Stimulated activated CD8-positive, alpha-beta memory T cell treated with anti-CD3 and anti-CD28 coated beads, Interleukin-2, amount 100 ng/mL, for 48 hours (primary cell): ENCODE data around the gene CTBP1.
"Not testable (repeated sequence)": the region's sequence is repeated elsewhere in the genome, so short reads cannot be mapped to it uniquely, and the experiment has no call there.

Source experiments
- DNase-seq, 2 donors: peaks; one replicate each; pipeline ENCODE4 v3.0.0-alpha.2; 2020; ENCODE audit warnings: low read depth in 2 of 2

The CTBP1 gene

GRCh38 chr4:1248245-1249147, at the start of gene CTBP1:
CTBP1 (minus strand) TSS chr4:1249130; CDS start chr4:1241331, 7,799 bp downstream.
- peak; percentile 65 to 78 for DNase-seq

DNA sequence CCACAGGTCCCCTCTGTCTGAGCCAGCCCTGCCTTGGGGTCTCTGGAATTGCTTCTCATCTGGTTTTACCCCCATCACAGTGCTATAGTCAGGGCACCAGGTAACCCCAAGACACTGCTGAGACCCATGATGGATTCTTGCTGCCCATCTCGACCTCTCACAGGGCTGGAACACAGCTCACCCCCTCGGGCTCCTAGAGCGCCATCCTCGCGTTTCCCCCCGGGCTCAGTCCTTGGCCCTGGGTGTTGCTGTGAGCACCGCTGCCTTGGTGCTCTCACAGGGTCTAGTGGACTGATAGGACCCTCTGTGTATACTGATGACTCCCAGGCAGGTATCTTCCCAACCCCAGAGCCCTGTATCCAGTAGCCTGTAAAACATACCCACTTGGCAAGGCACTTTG, 49.5 kb upstream of the CTBP1 start:
- no peak for DNase-seq

DNA sequence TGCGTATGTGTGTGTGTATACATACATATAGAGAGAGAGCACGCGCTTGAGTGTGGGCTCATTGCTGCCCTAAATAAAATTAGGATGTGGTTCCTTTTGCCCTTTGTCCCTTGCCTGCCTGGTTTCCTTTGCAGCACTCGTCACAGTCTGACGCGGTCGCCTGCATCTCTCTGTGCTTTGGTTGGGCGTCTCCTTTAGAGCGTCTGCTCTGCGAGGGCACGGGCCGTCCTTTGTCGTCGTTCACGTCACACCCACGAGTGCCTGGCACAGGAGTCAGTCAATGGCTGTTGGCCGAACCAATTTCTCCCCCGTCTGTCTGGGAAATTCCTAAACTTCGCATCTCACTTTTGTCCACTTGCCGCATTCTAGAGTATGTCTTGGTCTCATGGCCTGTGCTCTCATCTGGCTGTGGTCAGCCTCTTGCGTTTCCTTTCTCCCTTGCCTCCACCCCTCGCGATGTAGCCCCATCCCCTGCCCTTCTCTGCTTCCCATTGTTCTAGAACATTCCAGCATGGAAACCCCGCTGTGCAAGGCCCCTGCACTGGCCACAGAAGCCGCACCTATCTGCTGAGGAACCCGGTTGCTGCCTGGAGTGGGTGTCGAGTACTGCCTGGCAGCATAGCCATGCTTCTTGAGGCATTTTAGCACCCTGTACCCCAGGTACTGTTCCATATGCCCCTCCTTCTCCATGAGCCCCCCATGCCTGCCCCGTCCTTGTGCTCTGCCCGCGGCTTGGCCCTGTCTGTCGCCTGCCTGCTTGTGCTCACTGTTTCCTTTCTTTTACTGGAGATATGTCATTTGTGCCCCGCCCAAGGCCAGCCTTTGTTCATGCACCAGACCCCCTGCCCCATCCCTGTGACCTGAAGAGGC, 48.8 kb upstream of the CTBP1 start:
- DNase-seq, result no peak

DNA sequence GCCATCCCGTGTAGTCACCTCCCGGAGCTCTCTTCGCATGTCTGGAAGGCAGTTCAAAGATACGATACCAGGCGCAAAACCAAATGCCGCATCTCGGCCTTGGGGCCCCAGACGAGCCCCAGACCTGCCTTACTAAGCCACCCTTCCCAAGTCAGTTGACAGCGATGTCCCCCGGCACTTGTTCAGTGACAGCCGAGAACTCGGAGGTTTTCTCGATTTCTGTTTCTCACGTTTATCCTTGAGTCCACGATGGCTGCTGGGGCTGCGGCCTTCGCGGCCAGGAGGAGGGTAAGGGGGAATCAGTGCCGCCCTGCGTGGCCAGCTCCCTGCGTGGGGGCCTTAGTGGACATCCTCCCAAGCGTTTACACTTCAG, 48.1 kb upstream of the CTBP1 start:
- DNase-seq, result no peak

DNA sequence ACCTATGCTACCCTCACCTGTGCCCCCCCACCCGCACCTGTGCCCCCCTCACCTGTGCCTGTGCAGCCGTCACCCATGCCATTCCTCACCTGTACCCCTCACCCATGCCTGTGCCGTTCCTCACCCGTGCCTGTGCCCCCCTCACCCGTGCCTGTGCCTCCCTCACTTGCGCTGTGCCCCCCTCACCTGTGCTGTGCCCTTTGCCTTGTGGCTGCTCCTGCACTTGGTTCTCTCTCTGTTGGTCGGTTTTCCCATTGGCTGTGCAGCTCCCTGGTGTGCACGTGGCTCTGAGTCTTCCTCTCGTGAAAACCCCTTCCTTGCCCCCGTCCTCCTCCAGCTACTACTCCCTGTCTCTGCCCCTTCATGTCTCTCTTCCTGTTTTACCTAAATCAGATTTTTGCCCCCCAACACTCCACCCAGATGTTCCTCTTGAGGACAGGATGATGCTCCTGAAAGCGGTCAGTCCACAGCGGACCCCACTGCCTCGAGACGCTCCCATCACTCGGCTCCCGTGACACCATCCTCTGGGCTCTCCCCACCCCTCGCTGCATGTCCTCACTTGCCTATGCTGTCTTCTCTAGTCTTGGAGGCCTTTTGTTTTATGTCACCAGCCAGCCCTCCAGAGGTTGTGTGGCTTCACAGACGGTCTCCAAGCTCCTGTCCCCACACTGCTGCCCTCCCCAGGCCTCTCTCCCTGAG, 47.5 kb upstream of the CTBP1 start:
- DNase-seq, result no peak

GRCh38 chr4:1295405-1296055, 46.6 kb upstream of the CTBP1 start:
- DNase-seq, result no peak

- DNase-seq, result no peak
Measured at GRCh38 chr4:1294891-1295290, 46.0 kb upstream of the CTBP1 start.

- DNase-seq, result no peak
Measured at GRCh38 chr4:1294424-1294823, 45.5 kb upstream of the CTBP1 start.

- DNase-seq, result no peak
Measured at GRCh38 chr4:1293991-1294390, 45.1 kb upstream of the CTBP1 start.

GRCh38 chr4:1293531-1293941, 44.6 kb upstream of the CTBP1 start:
- DNase-seq, result no peak

- not testable (repeated sequence) for DNase-seq
Measured at GRCh38 chr4:1292703-1293011, 43.7 kb upstream of the CTBP1 start.

DNA sequence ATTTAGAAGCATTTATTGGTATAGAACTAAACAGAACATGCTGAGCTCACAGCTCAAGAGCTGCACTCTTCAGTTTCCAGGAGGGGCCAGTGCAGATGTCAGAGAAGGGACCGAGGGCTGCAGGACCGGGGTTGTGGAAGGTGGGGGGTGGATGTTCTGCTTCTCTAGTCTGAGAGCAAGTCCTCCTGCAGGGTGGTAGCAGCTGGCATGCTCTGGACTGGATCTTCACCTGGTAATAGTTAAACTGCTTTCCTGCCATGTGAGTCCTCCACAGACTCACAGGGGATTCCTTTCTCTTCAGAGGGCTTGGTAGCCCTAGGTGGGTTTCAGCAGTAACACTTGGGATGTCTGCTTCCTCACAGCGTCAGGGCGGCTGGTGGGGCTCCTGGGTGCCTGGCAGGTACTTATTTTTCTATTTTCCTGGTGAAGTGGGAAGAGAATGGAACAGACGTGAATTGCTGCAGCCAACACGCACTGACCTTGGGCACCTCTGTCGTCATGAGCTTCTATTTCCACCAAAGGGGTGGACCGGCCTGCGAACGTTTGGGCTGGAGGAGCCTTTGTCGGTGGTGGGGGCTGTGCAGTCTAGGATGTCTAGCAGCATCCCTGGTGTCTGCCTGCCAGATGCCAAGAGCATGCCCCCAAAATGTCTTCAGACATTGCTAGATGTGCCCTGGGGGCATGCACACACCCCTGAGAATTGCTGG, 43.2 kb upstream of the CTBP1 start:
- DNase-seq, result no peak

DNA sequence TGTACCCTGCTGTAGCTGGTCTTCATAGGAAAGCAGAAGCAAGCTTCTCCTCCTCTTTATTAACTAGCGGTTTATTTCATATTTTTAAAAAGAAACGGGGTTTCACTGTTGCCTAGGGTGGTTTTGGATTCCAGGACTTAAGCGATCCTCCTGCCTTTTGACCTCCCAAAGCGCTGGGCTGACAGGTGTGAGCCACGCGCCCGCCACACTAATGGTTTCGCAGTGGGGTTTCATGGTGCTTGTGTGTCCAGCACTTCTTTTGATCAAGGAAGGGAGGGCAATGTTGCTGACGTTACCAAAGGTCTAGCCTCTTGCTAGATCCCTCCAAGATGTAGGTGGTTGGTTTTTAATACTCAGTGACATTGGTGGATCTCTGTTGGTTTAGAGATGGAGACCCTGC, 42.2 kb upstream of the CTBP1 start:
- no peak for DNase-seq

GRCh38 chr4:1290165-1290977, 41.4 kb upstream of the CTBP1 start:
- DNase-seq, result no peak

- peak; percentile 94 to 97 for DNase-seq
Measured at GRCh38 chr4:1289207-1290164, 40.6 kb upstream of the CTBP1 start, which contains the start of gene MAEA. MAEA (plus strand) TSS chr4:1289891; CDS start chr4:1289914, 23 bp downstream.

GRCh38 chr4:1288786-1289185, 39.9 kb upstream of the CTBP1 start:
- DNase-seq, result no peak

DNA sequence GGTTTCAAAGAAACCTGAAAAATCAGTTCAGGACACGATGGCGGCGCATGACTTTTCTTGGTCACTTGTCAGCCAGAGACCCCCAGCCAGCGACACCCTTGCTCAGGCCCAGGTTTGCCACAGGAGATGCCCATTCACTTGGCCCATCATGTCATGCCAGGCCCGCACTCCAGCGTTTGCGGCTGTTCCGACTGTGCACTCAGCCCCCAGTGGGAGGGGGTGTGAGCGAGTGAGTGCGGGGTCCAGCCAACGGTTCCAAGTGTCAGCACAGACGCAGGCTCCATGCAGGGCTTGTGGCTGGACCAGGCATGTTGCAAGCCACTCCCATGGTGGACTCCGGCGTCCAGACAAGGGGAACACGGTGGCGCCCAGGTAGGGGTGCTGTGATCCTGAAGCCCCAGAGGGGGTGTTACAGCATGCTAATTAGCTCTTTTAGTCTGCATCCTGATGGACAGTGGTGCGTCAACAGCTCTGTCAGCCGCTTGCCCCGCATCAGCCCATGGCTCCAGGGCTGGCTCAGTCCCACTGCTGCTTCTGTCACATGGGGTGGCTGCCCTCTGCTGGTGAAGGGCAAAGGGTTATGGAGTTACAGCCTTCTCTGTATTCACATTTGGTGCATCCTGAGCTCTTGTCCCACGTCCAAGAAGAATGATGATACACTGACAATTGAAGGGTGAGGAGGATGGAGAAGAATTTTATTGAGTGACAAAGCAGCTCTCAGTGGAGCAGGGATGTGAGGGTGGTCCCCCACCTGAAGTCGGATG, 37.0 kb upstream of the CTBP1 start:
- peak in 1 of 2 donors; percentile 33 for DNase-seq

DNA sequence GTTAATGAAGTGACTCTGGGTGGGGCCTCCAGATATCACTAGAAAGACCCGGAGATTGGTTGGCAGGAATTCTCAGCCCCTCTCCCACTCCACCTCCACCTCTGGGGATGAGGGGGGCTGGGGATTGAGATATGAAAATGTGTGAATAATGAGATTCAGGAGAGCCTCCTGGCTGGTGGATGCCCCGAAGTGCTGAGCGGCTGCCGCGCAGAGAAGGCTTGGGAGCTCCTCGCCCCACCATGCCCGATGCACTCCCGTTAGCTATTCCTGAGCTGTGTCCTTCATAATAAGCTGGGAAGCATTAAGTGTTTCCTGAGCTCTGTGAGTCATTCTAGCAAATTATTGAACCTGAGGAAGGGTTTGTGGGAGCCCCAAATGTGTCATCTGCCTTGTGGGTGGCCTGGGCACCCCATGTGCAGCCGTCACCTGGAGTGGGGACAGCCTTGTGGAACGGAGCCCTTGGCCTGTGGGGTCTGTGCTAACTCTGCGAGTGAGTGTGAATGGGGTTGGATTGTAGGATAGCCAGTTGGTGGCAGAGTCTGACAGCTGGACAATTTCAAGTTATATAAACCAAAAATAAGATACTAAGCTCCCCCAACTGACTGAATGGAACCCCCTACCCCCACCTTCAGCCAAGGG, 36.3 kb upstream of the CTBP1 start:
- DNase-seq, result no peak
